Suppressor macrophage treated with lipopolysaccharide for 1 hour (primary cell): ENCODE measurements around the gene IL4I1.

ENCODE experiments used
- DNase-seq, 3 donors: peaks; one replicate each; pipeline ENCODE4 v3.0.0-alpha.2; 2020 to 2022

Gene IL4I1

DNA sequence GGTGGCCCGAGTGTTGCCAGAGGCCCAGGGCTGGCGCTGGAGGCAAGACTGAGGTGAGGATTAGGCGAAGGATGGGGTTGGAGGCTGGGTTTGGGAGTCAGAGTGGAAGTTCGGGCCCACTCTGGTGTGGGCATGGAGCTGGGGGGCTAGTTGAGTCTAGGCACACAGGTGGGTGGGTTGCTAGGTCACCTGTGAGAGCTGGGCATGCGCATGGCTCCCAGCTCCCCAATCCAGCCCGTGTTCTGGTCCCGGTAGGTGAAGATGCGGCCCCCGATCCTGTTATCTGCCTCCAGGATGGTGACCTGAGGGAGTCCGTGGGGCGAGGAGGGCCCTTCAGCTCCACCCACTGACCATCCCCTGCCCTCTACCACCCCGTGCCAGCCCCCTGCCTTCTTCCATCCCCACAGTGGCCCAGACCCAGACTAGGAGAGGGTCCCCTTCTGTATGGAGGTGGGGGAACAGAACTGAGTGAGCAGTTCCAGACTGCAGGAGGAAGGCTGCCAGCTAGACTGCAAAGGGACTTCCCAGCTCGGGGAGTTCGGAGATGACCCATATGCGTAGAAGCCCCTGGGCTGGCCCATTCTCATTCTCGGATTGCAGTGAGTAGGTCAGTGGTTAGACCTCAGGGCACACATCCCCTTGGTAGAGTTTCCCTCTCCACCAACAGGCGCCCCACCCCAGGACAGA lies 1.7 kb downstream of the IL4I1 start:
- peak; percentile 94 to 96 (median 94) for DNase-seq

DNA sequence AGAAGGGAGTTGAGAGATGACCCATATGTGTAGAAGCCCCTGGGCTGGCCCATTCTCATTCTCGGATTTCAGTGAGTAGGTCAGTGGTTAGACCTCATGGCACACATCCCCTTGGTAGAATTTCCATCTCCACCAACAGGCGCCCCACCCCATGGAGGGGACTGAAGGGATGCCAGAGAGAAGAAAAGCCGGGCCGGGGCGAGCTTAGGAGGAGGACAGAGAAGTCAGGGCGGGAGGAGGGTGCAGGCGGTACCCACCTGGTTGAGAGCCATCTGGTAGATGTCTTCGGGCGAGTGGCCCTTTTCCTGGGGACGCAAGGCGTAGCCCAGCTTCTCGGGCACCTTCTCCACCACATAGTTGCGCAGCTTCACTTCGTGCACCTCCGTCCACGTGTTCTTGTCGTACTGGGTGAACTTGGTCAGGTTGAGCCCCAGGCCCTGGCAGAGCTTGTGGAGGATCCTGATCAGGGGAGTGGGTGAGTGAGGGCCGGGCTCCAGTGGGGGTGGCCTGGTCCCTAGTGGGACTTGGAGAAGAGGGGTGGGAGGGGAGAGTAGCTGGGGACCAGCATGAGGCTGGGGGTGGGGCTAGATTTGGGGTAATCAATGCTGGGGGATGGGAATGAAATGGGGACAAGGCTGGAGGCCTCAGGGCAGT lies 2.5 kb downstream of the IL4I1 start:
- DNase-seq: no peak

DNA sequence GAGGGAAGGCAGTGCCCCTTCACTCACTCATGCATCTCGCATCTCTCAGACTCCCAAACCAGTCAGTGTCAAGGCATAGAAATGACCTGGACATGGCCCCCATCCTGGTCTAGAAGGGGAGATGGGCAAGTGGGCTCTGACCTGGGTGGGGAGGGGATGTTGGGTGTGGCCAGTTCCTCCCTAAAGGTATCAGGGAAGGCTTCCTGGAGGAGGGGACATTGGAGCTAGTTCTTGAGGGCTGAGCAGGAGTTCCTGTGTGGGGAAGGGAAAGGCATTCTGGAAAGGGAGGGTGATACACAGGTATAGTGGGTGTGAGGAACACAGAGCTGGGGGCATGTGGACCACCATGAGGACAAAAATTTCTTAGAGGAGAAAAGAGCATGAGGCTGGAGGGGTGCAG lies 4.0 kb downstream of the IL4I1 start:
- no peak for DNase-seq

DNA sequence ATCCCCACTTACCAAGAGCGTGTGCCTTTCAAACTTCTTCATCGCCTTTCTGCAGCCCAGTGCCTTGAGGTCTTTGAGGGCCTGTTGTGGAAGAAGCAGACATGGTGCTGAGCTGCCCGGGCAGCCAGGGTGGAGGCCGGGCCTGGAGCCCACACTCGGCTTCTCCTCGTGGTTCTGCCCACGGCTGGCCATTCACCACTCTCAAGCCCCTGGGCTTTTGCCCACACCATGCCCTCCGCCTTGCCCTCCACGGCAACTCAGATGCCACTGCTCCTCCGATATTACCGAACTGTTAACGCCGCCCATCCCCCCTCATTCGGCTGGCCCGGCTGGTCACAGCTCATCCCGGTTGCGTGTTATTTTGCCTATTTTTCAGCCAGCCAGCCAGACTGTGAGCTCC lies 5.3 kb downstream of the IL4I1 start:
- DNase-seq: no peak

DNA sequence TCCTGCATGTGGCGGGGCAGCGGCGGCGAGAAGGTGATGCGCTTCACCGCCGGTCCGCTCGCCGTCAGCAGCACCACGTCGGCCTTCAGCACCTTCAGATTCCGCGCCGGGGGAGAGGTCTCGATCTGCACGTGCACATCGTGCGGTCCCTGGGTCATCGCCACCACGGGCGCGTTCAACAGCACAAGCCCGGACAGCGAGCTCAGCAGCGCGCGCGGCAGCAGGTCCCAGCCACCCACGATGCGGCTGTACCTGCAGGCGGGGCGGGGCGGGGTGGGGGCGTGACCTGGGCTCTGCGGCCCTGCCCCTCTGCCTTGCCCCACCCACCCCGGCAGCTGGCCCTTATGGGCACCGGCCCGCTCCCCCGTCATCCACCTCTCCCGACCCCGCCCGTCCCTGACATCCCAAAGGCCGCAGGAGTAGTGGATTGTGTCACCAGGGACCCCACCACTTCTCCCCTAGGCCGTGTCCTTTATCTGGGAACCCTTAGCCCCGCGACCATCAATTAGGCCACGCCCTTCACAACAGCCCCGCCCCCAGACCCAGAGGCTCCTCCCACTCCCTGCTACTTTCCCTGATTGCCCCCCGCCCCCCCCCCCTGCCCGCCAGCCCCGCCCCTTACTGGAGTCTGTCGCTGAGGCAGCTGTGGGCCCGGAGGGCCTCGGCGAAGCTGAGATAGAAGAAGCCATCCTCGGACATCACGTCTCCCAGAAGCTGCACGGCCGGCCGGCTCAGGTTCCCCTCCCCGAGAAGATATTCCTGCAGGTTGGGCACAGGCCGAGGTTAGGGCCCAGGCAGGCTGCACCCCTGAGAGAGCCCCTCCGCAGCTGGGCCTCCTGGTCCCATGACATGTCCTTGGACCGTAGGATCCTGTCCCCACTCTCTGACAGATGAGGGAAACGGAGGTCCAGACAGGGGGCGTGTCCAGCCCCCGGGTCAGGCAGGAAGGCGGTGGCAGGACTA lies 6.1 kb downstream of the IL4I1 start:
- DNase-seq: peak in 1 of 3 donors; percentile 64

DNA sequence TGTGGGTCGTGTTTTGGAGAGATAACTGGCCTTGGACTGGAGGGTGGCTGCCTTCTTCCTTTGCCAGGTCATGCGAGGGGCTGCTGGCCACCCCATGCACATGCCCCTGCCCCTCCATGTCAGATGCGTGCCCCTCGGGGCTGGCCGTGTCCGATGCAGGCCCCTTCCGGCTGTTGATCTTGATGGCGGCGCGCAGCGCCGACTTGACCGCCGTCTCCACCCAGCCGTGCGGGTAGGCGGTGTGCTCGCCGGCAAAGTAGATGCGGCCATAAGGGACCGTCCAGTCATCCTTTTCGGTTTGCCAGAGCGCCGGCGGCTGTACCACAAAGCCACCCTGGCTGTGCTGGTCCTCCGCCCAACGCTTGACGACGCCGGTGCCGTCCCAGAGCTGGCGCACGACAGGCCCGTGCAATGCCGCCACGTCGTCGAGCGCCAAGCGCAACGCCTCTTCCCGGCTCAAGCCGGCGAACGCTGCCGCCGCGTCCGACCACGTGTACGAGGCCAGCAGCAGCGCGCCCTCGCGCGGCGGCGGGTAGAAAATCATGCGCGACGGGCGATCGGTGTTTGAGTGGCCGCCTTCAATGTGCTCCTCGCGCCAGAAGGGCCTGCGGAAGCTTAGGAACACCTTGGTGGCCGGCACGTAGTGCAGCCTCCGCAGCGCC lies 6.9 kb downstream of the IL4I1 start:
- peak; percentile 74 to 88 (median 83) for DNase-seq

DNA sequence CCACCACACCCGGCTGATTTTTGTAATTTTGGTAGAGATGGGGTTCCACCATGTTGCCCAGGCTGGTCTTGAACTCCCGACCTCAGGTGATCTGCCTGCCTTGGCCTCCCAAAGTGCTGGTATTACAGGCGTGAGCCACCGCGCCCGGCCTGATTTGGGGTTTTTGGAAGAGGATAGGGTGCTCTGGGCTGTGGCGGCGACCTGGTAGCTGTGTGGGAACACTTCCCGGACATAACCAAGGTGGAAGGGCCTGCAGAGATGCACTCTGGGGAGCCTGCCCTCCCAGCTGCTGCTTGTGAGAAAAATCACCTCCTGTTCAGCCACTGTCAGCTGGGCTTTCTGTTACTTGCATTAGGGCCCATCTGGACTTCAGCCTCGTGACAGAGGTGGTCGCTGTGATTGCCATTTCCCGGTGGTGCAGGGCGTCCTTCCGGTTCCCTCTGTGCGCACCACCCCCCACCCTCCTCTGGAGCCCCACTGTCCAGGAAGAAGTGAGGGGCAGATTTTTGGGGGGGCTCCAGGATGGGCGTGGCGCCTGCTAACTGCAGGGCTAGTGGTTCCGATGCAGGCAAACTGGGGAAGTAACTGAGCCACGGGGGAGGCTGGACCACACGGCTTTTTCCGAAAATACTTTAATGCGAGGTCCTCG lies 7.5 kb downstream of the IL4I1 start:
- DNase-seq: no peak

DNA sequence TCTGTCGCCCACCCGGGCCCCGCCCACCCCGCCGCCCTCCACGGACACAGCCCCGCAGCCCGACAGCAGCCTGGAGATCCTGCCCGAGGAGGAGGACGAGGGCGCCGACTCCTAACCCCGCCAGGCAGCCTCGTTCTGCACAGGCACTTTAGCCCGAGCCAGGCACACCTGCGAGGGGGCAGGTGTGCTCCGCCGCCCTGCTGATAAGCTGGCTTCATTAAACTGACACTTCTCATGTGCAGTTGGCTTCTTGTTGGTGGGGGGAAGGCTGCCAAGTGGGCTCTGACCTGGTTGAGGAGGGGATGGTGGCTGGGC lies 8.2 kb downstream of the IL4I1 start:
- DNase-seq: no peak

DNA sequence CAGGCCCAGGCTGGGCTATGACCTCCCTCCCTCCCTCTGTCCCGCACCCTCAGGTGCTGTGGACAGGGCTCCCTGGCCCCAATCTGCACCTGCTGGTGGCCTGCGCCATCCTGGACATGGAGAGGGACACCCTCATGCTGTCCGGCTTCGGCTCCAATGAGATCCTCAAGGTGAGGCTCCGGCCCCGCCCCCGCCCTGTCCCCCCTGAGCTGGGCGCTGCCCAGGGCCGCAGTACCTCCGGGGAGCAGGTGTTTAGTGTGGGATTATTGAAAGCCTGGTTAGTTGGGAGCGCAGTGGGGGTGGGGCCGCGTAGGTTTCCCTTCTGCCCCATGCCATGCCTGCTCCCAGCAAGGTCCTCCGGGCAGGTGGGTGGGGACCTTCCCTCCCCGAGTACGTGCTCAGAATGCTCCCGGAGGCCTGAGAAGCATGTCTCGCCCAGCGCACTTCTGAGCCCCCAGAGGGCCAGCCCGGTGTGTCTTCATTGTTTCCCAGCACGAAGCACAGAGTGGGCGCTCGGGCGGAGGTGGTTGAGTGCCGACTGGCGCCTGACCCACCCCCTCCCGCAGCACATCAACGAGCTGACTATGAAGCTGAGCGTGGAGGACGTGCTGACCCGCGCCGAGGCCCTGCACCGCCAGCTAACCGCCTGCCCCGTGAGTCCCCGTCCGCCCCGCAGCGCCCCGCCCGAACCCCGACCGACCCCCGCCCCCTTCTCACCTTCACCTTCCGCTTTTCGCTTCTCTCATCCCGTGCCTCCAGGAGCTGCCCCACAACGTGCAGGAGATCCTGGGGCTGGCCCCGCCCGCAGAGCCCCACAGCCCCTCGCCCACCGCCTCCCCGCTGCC lies 8.8 kb downstream of the IL4I1 start:
- peak in 1 of 3 donors; percentile 52 for DNase-seq

DNA sequence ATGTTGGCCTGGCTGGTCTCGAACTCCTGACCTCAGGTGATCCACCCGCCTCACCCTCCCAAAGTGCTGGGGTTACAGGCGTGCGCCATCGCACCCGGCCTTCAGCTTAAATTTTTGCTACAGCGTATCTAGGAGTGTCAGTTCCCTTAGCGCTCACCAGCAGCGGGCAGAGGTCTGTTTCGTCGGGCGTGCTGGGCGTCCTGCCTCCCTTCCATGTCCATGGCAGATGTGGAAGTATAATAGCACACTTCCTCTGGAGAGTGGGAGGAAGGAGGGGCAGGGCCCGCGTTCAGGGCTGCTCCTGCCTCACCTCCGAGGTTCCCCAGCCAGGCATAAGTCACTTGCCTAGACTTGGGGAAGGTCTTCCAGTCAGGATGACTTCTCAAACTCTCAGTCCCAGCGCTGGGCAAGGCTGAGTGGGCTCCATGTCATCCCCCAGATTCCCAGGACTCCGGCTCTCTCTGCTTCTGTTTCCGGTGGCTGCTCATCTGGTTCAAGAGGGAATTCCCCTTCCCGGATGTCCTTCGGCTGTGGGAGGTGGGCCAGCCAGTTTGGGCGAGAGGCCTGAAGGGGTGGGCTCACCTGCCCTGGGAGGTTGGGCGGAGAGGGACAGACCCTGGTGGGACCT lies 9.5 kb downstream of the IL4I1 start:
- no peak for DNase-seq

DNA sequence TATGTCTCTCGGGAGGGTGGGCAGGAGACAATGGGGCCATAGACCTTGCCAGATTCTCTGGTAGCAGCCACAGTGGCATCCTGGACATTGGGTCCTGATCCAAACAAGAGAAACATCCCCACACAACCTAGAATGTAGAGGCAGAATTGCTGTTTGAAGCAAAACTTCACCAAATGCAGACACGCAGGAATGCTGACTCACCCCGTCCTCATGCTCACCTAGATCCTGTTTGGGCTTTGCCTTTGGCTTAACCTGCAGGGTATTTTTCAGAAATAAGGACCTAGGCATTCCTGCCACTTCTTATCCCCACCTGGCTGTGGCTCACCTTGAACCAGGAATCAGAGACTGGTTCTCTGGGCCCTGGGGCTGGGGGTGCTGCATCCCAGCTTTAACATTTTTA lies 11.9 kb downstream of the IL4I1 start:
- DNase-seq: no peak

DNA sequence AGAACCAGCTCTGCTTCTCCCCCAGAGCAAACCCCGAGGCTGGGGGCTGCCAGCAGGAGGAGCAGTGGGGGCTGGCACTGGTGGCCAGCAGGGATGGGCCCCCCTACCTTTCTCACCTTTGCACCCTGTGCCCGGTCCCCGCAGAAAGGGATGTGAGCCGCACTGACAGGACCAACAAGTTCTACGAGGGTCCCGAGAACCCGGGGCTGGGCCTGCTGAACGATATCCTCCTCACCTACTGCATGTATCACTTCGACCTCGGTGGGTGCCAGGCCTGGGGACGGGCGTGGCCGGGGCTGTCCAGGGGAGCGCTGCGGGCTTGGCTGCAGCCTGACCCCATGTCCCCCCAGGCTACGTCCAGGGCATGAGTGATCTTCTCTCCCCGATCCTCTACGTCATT lies 12.6 kb downstream of the IL4I1 start:
- DNase-seq: no peak

DNA sequence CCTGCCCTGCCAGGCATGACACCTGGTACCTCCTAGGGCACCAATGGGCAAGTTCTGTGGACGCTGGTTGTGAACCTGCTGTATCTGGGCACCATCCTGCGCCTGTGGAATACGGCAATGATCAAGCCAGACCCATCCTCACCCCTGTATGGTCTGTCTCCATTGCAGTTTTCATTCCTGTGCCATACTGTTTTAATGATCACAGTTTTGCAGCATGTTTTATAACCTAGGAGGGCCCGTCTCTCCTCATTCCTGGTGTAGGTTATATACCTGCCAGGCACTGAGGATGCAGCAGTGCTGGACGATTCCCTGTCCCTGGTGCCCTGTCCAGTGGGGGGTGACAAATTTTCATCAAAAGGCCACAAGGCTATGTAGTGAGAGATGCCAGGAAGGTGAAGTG lies 13.6 kb downstream of the IL4I1 start:
- DNase-seq: no peak

DNA sequence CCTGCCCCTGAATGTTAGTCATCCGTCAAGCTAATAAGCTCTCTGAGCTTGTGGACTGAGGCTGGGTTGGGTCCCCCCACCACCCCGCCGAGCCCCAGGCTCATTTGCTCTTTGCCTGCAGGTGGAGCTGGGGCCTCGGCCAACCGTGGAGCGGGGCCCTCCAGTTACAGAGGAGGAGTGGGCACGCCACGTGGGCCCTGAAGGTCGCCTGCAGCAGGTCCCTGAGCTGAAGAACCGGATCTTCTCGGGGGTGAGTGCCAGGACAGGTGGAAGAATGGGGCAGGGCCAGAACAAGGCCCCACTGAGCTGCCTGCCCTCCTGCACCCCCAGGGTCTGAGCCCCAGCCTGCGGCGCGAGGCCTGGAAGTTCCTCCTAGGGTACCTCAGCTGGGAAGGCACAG lies 14.0 kb downstream of the IL4I1 start:
- DNase-seq: no peak

DNA sequence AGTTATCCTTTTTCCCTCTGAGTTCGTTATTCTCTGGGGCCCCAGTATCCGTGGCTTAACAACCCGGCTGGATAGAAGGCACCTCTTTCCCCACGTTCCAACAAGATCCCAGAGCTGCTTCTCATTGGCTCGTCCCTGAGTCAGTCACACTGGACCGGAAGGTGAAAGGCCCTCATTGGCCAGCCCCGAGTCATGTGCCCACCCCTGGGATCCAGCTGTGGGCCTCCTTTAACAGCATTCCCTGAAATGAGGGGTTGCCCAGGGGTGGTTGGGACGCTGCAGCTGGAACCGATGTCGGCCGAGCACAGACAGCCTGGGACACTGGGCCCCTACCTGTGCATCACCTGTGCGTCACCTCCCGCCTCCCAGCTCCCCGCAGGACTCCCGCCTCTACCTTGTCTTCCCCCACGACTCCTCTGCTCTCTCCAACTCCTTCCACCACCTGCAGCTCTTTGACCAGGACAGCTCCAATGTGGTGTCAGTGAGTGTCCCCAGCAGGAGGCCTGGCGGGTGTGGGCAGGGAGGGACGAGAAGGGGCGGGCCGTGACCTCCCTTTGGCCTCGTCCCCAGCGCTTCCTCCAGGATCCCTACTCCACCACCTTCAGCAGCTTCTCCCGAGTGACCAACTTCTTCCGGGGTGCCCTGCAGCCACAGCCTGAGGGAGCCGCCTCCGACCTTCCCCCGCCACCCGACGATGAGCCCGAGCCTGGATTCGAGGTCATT lies 14.9 kb downstream of the IL4I1 start:
- DNase-seq: peak in 2 of 3 donors; percentile 33 to 51

DNA sequence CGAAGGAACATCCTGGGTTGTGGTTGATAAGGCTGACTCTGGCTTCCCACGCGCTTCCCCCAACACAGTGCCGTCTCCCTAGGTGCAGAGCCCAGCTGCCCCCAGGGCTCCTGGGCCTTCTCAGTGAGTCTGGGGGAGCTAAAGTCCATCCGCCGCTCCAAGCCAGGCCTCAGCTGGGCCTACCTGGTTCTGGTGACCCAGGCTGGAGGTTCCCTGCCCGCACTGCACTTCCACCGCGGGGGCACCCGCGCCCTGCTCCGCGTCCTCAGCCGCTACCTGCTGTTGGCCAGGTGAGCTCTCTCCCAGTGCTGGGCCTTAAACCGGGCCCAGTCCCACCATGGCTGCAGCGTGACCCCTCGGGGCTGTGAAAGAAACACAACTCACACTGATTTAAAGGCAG lies 15.5 kb downstream of the IL4I1 start:
- no peak for DNase-seq

DNA sequence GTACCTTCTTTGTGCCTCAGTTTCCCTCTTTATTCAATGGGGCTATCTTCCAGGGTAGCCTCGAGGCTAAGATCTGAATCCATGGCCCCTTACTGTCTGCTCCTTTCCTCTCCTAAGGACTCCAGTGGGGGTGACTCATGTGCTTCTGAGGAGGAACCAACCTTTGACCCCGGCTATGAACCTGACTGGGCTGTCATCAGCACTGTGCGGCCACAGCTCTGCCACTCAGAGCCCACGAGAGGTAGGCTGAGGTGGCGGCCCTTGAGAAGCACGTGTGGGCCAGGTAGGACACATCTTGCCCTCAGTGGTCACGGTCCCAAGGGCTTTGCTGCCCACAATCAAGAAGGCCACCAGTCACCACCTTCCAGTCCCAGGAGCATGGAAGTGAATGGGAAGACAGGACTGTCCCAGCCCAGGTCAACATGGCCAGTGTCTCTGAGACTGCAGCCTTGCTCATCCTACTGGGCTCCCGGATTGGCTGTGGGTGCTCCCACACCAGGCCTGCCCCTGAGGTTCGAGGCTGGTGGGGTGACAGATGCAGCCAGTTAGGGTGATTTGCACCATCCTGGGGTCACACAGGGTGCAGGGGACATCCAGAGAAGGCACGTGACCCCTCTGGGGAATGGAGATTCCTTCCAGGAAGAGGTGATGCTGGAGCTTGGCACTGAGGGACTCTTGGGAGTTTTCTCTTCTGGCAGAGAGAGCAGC lies 16.4 kb downstream of the IL4I1 start:
- peak in 1 of 3 donors; percentile 38 for DNase-seq

DNA sequence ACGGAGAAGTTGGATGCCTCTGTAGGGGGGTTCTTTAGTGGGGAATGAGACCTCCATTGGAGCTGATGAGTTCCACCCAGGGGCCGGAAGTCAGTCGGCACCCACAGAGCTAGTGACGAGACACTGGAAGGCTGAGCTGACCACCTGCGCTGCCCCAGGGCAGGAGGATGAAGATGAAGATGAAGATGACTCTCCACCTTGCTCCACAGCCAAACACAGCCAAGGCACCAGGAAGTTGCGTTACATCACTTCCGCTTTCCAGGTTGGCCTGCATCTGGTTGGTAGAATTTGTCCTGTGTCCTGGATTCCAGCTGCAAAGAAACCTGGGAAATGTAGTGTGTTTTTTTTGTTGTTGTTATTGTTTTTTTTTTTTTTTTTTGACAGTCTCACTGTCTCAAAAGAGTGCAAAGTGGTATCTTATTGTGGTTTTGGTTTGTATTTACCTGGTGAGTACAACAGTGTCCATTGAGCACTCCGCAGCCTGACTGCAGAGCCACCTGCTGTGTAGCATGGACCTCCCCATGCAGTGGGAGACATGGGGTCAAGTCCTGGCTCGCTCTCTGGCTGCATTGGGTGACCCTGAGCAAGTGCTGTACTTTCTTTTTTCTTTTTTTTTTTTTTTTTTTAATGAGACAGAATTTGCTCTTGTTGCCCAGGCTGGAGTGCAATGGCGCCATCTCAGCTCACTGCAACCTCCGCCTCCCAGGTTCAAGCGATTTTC lies 17.3 kb downstream of the IL4I1 start:
- peak in 2 of 3 donors; percentile 47 to 54 for DNase-seq

DNA sequence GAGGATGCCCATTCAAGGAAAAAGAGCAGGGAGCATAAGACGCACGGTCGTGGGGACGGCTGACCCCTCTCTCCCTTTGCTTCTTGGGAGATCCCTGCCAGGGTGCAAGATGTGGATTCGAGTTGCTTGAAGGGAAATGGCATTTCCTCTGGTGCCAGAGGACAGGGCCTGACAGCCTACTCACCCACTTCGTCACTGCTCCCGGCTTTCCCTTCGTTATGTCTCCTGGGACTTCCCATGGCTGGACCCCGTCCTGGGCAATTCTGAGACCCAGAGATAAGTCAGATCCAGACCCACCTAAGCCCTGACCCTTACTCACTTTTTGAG lies 18.0 kb downstream of the IL4I1 start:
- DNase-seq: no peak
